NOMO-1 (cell line): ENCODE data around the gene ITGB8.
"Not testable (repeated sequence)": the region's sequence is repeated elsewhere in the genome, so short reads cannot be mapped to it uniquely, and the experiment has no call there.

ENCODE experiments used
- DNase-seq, 2 experiments: peaks; one replicate each; lab custom pipeline; 2025; ENCODE audit not compliant: unreplicated experiment in 2 of 2; lab: John Stamatoyannopoulos, UW

The ITGB8 gene

GRCh38 chr7:20330239-20330927 lies at the start of gene ITGB8:
ITGB8 (plus strand) TSS chr7:20330900; CDS start chr7:20331807, 907 bp downstream.
- peak; percentile 18 to 30 for DNase-seq

GRCh38 chr7:20282959-20283358 lies 47.7 kb upstream of the ITGB8 start:
- no peak for DNase-seq

GRCh38 chr7:20283385-20283784 lies 47.3 kb upstream of the ITGB8 start:
- no peak for DNase-seq

- no peak for DNase-seq
Measured at GRCh38 chr7:20284003-20284770, 46.5 kb upstream of the ITGB8 start.

- no peak for DNase-seq
Measured at GRCh38 chr7:20284771-20285143, 45.9 kb upstream of the ITGB8 start.

- no peak for DNase-seq
Measured at GRCh38 chr7:20287317-20287716, 43.4 kb upstream of the ITGB8 start.

GRCh38 chr7:20288036-20288435 lies 42.7 kb upstream of the ITGB8 start:
- DNase-seq = no peak

- no peak for DNase-seq
Measured at GRCh38 chr7:20290505-20291111, 40.1 kb upstream of the ITGB8 start.

- DNase-seq = no peak
Measured at GRCh38 chr7:20293336-20293735, 37.4 kb upstream of the ITGB8 start.

- no peak for DNase-seq
Measured at GRCh38 chr7:20296444-20296843, 34.3 kb upstream of the ITGB8 start.

- DNase-seq = no peak
Measured at GRCh38 chr7:20296901-20297300, 33.8 kb upstream of the ITGB8 start.

- DNase-seq = no peak
Measured at GRCh38 chr7:20298486-20298901, 32.2 kb upstream of the ITGB8 start.

GRCh38 chr7:20299145-20299544 lies 31.6 kb upstream of the ITGB8 start:
- no peak for DNase-seq

GRCh38 chr7:20299647-20300312 lies 30.9 kb upstream of the ITGB8 start:
- peak in 1 of 2 experiments; percentile 33 for DNase-seq

GRCh38 chr7:20301311-20301939 lies 29.3 kb upstream of the ITGB8 start:
- peak in 1 of 2 experiments; percentile 48 for DNase-seq

GRCh38 chr7:20302300-20302699 lies 28.4 kb upstream of the ITGB8 start:
- DNase-seq = not testable (repeated sequence)

GRCh38 chr7:20302891-20303290 lies 27.8 kb upstream of the ITGB8 start:
- DNase-seq = no peak

- DNase-seq = no peak
Measured at GRCh38 chr7:20304366-20304765, 26.3 kb upstream of the ITGB8 start.

- no peak for DNase-seq
Measured at GRCh38 chr7:20305726-20306125, 25.0 kb upstream of the ITGB8 start.

- DNase-seq = no peak
Measured at GRCh38 chr7:20306180-20306946, 24.3 kb upstream of the ITGB8 start.
